Measurements from ENCODE around the gene LGALS12. TPM values are rescaled to one million over a fixed set of nuclear protein-coding genes. Genes with fewer than 3 reads are reported as not detected.

Gene LGALS12
- 80.9 TPM for total RNA-seq
- long read RNA-seq, transcript LGALS12-203 (9 exons, 1,618 nt): major isoform, 157 of 290 reads
- long read RNA-seq, transcript LGALS12-202 (9 exons, 1,425 nt): minor isoform, 86 of 290 reads
- long read RNA-seq, partial matches to known transcripts: 13 of 290 reads
- long read RNA-seq, other reads (novel, unspliced or antisense): 32 of 290 reads

- DNase-seq (ENCODE audit: low spot score): no peak
Measured at GRCh38 chr11:63505857-63506528, at the start of gene LGALS12. TSS of gene LGALS12 (plus strand) at chr11:63506084. CDS start at chr11:63506459, 375 bp downstream.

- DNase-seq (ENCODE audit: low spot score): no peak
Measured at GRCh38 chr11:63459586-63459985, 46.3 kb upstream of the LGALS12 start.

GRCh38 chr11:63462137-63462536, 43.7 kb upstream of the LGALS12 start:
- DNase-seq (ENCODE audit: low spot score): no peak

GRCh38 chr11:63470311-63470710, 35.6 kb upstream of the LGALS12 start:
- DNase-seq (ENCODE audit: low spot score): no peak

GRCh38 chr11:63472372-63472771, 33.5 kb upstream of the LGALS12 start:
- no peak for DNase-seq (ENCODE audit: low spot score)

GRCh38 chr11:63476618-63477017, 29.3 kb upstream of the LGALS12 start:
- DNase-seq (ENCODE audit: low spot score): no peak

GRCh38 chr11:63478896-63479295, 27.0 kb upstream of the LGALS12 start:
- no peak for DNase-seq (ENCODE audit: low spot score)

- DNase-seq (ENCODE audit: low spot score): no peak
Measured at GRCh38 chr11:63480039-63480438, 25.8 kb upstream of the LGALS12 start.

GRCh38 chr11:63485777-63486176, 20.1 kb upstream of the LGALS12 start:
- no peak for DNase-seq (ENCODE audit: low spot score)

GRCh38 chr11:63488789-63489188, 17.1 kb upstream of the LGALS12 start:
- no peak for DNase-seq (ENCODE audit: low spot score)

GRCh38 chr11:63489879-63490278, 16.0 kb upstream of the LGALS12 start:
- no peak for DNase-seq (ENCODE audit: low spot score)

- no peak for DNase-seq (ENCODE audit: low spot score)
Measured at GRCh38 chr11:63490551-63491239, 15.2 kb upstream of the LGALS12 start, which contains the start of gene PLAAT5. TSS of gene PLAAT5 (minus strand) at chr11:63491167. CDS start at chr11:63491034, 133 bp downstream.

GRCh38 chr11:63491240-63491587, 14.7 kb upstream of the LGALS12 start:
- DNase-seq (ENCODE audit: low spot score): no peak

- no peak for DNase-seq (ENCODE audit: low spot score)
Measured at GRCh38 chr11:63491636-63492372, 14.1 kb upstream of the LGALS12 start.

GRCh38 chr11:63492441-63492840, 13.4 kb upstream of the LGALS12 start:
- no peak for DNase-seq (ENCODE audit: low spot score)

GRCh38 chr11:63493127-63493526, 12.8 kb upstream of the LGALS12 start:
- DNase-seq (ENCODE audit: low spot score): no peak

GRCh38 chr11:63494975-63495374, 10.9 kb upstream of the LGALS12 start:
- DNase-seq (ENCODE audit: low spot score): no peak

- no peak for DNase-seq (ENCODE audit: low spot score)
Measured at GRCh38 chr11:63499874-63500273, 6.0 kb upstream of the LGALS12 start.

- DNase-seq (ENCODE audit: low spot score): no peak
Measured at GRCh38 chr11:63501236-63501635, 4.6 kb upstream of the LGALS12 start.

- DNase-seq (ENCODE audit: low spot score): no peak
Measured at GRCh38 chr11:63502252-63502820, 3.5 kb upstream of the LGALS12 start.

GRCh38 chr11:63503492-63503891, 2.4 kb upstream of the LGALS12 start:
- no peak for DNase-seq (ENCODE audit: low spot score)

- DNase-seq (ENCODE audit: low spot score): no peak
Measured at GRCh38 chr11:63504054-63504453, 1.8 kb upstream of the LGALS12 start.
